ENCODE results near the gene EGR4. TPM values are rescaled to one million over a fixed set of nuclear protein-coding genes. Genes with fewer than 3 reads are reported as not detected.

The EGR4 gene
- polyA plus RNA-seq, 1 of the 3 experiments (the other 2 are of a cell fraction), result 0.02 TPM

DNA sequence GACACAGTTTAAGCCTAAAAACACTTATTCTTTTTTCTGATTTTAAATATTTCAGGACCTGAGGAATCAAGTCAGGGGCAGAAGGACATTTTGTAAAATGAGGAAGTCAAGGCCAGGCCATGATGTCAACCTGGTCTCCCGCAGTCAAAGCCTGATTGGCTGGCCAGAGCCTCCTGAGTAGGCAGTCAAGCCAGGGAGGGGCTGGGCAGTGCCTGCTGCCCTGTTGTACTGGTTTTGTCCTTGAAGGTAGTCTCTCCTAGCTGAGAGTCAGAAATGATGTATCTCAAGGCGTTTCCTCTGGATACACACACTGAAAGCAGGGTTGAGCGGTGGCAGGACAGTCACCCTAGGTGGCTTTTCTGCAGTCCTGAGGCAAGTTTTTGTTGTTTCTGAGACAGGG lies 39.4 kb downstream of the EGR4 start:
- H3K9me2 ChIP-seq, result no peaks in the 10 kb centered on the region
- no peaks in the 10 kb centered on the region for H3K27me3 ChIP-seq (ENCODE audit: insufficient read depth)
- POLR2A ChIA-PET, result no interaction called here
- no peak overlapping the region for H2AFZ ChIP-seq (ENCODE audit: low read depth)
- H3K36me3 ChIP-seq (replicated peaks in 1 of 2; ENCODE audit: control insufficient read depth in 1 of 2, insufficient read depth in 2 of 2, low read length in 1 of 2), result peaks cover 25 to 53% of the 10 kb centered on the region in 2 experiments
- H3K4me3 ChIP-seq (ENCODE audit: low read depth in 2 of 2, low read length in 1 of 2), result no peak overlapping the region
- H3K27ac ChIP-seq (ENCODE audit: low read depth in 2 of 2, low read length in 1 of 2), result no peak overlapping the region
- no peak for TF ChIP-seq RXRA (IDR thresholded peaks at IDR 0.05; ENCODE audit: borderline replicate concordance, low read depth)
- TF ChIP-seq, protein P1, sequence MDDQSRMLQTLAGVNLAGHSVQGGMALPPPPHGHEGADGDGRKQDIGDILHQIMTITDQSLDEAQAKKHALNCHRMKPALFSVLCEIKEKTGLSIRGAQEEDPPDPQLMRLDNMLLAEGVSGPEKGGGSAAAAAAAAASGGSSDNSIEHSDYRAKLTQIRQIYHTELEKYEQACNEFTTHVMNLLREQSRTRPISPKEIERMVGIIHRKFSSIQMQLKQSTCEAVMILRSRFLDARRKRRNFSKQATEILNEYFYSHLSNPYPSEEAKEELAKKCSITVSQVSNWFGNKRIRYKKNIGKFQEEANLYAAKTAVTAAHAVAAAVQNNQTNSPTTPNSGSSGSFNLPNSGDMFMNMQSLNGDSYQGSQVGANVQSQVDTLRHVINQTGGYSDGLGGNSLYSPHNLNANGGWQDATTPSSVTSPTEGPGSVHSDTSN (IDR thresholded peaks at IDR 0.05), result no peak
- TF ChIP-seq FOXJ3 (CRISPR knock-in tag; IDR thresholded peaks at IDR 0.05), result no peak
- no peak overlapping the region for H3K4me2 ChIP-seq
- no peak overlapping the region for H3K9ac ChIP-seq
- no peaks in the 10 kb centered on the region for H3K9me3 ChIP-seq
- peaks cover 0 to 3% of the 10 kb centered on the region in 2 experiments; a peak in 1 of 4 replicates for H3K4me1 ChIP-seq (ENCODE audit: control insufficient read depth in 1 of 2, insufficient read depth in 2 of 2, low read depth in 1 of 2, low read length in 1 of 2)
- 100% methylated on average over 2 of the region's 3 CpGs for WGBS (ENCODE audit: low lambda C conversion rate)
- H3K79me2 ChIP-seq (ENCODE audit: insufficient read depth), result no peaks in the 10 kb centered on the region
- DNase-seq, result no peak
- H3F3A ChIP-seq (replicated peaks; ENCODE audit: insufficient read depth), result no peaks in the 10 kb centered on the region
- H4K20me1 ChIP-seq (ENCODE audit: insufficient read depth), result 0 out of 2 replicates have a peak, but pooled peaks cover 3% of the 10 kb centered on the region
- CTCF ChIA-PET, result interaction anchor here (1.6 to 1.7 kb wide), 2 partner anchors 11 to 77 kb away, joined by 3 to 5 read pairs; no protein-coding TSS in a partner anchor

DNA sequence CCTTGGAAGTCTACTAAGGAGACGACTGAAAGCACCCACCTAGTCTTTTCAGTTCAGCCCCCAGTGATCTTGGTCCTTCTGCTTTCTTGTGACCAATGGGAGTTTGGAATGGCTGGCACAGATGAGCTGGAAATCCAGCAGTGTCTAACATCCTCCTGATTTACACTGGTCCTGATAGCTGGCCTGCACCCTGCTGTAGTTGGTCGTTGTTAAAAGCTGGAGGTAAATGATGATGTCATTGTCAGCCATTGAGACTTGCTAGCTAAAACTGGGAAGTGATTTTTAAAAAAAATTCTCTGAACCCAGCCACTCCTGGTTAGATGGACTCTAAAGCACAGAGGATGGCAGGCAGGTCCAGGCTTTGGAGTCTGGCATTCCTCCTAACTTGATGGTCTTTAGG lies 39.9 kb downstream of the EGR4 start:
- Histone ChIP-seq H3K9me3 (no peaks in the 10 kb centered on the region), H4K20me1 (ENCODE audit: insufficient read depth) (0 out of 2 replicates have a peak, but pooled peaks cover 3% of the 10 kb centered on the region), H3K79me2 (ENCODE audit: insufficient read depth) (no peaks in the 10 kb centered on the region), H3K27ac (ENCODE audit: low read depth in 2 of 2, low read length in 1 of 2) (no peak overlapping the region; a peak in 1 of 4 replicates), H3K36me3 (replicated peaks in 1 of 2; ENCODE audit: control insufficient read depth in 1 of 2, insufficient read depth in 2 of 2, low read length in 1 of 2) (peaks cover 30 to 58% of the 10 kb centered on the region in 2 experiments), H3F3A (replicated peaks; ENCODE audit: insufficient read depth) (no peaks in the 10 kb centered on the region), H3K9me2 (no peaks in the 10 kb centered on the region), H3K4me2 (no peak overlapping the region), H3K9ac (no peak overlapping the region), H3K4me3 (ENCODE audit: low read depth in 2 of 2, low read length in 1 of 2) (no peak overlapping the region), H2AFZ (ENCODE audit: low read depth) (no peak overlapping the region), H3K4me1 (ENCODE audit: control insufficient read depth in 1 of 2, insufficient read depth in 2 of 2, low read depth in 1 of 2, low read length in 1 of 2) (peaks cover 0 to 3% of the 10 kb centered on the region in 2 experiments; a peak in 1 of 4 replicates), H3K27me3 (ENCODE audit: insufficient read depth) (no peaks in the 10 kb centered on the region)
- TF ChIP-seq CTCF (IDR thresholded peaks at IDR 0.05) (no peak), FOXM1 (IDR thresholded peaks at IDR 0.05; ENCODE audit: low read depth) (no peak), NRF1 (IDR thresholded peaks at IDR 0.05; ENCODE audit: low read depth, low read length) (no peak), EP300 (IDR thresholded peaks at IDR 0.05; ENCODE audit: borderline replicate concordance in 1 of 2, low read depth in 1 of 2, low read length in 1 of 2) (no peak), MXI1 (IDR thresholded peaks at IDR 0.05; ENCODE audit: low read depth, low read length) (no peak), SMC3 (IDR thresholded peaks at IDR 0.05; ENCODE audit: low read depth, low read length) (no peak), ELF1 (IDR thresholded peaks at IDR 0.05) (no peak), SIN3A (IDR thresholded peaks at IDR 0.05; ENCODE audit: borderline replicate concordance, low read depth, low read length) (no peak), GATA2 (CRISPR knock-in tag; IDR thresholded peaks at IDR 0.05) (no peak), RFX5 (IDR thresholded peaks at IDR 0.05; ENCODE audit: low read length) (no peak)
- WGBS (ENCODE audit: low lambda C conversion rate), result 67% methylated on average over 2 of the region's 2 CpGs
- ChIA-PET CTCF (interaction anchor here (1.6 to 1.7 kb wide), 2 partner anchors 11 to 76 kb away, joined by 3 to 5 read pairs; no protein-coding TSS in a partner anchor), POLR2A (interaction anchor here (0.9 to 1.2 kb wide), 2 partner anchors 9 to 20 kb away, joined by 3 to 4 read pairs; partner anchors contain the start of gene CCT7)
- DNase-seq, result no peak
